Germinal center (tissue), 1 donor: ENCODE results near the gene FBL.

ENCODE experiments used
- DNase-seq: peaks from one replicate; pipeline ENCODE4 v3.0.0; 2012; ENCODE audit warnings: mixed read lengths, low spot score

The FBL gene

GRCh38 chr19:39842693-39843435 lies 3.3 kb downstream of the FBL start:
- no peak for DNase-seq

GRCh38 chr19:39841041-39841440 lies 5.1 kb downstream of the FBL start:
- DNase-seq = no peak

GRCh38 chr19:39840492-39840891 lies 5.7 kb downstream of the FBL start:
- no peak for DNase-seq

- no peak for DNase-seq
These were observed 6.4 kb downstream of the FBL start for GRCh38 chr19:39839678-39840327.

GRCh38 chr19:39838569-39838968 lies 7.6 kb downstream of the FBL start:
- no peak for DNase-seq

GRCh38 chr19:39837978-39838377 lies 8.2 kb downstream of the FBL start:
- no peak for DNase-seq

- DNase-seq = no peak
These were observed 11.8 kb downstream of the FBL start for GRCh38 chr19:39834287-39834841.

- peak; percentile 99 for DNase-seq
These were observed 12.5 kb downstream of the FBL start, which contains the start of gene DYRK1B for GRCh38 chr19:39833464-39834286. DYRK1B (minus strand) TSS chr19:39834162; CDS start chr19:39831867, 2,295 bp downstream.

- no peak for DNase-seq
These were observed 13.1 kb downstream of the FBL start for GRCh38 chr19:39833160-39833463.

- DNase-seq = no peak
These were observed 13.7 kb downstream of the FBL start for GRCh38 chr19:39832341-39833083.

GRCh38 chr19:39831679-39832078 lies 14.5 kb downstream of the FBL start:
- no peak for DNase-seq

- no peak for DNase-seq
These were observed 15.3 kb downstream of the FBL start for GRCh38 chr19:39830847-39831246.

- no peak for DNase-seq
These were observed 15.8 kb downstream of the FBL start for GRCh38 chr19:39830406-39830805.

GRCh38 chr19:39829702-39830275 lies 16.4 kb downstream of the FBL start:
- no peak for DNase-seq

- no peak for DNase-seq
These were observed 17.5 kb downstream of the FBL start for GRCh38 chr19:39828654-39829032.

GRCh38 chr19:39828015-39828653 lies 18.0 kb downstream of the FBL start:
- no peak for DNase-seq

- no peak for DNase-seq
These were observed 19.0 kb downstream of the FBL start for GRCh38 chr19:39827216-39827615.

GRCh38 chr19:39826311-39826945 lies 19.8 kb downstream of the FBL start:
- DNase-seq = no peak

GRCh38 chr19:39825531-39826076 lies 20.6 kb downstream of the FBL start:
- DNase-seq = no peak

GRCh38 chr19:39825093-39825463 lies 21.1 kb downstream of the FBL start:
- DNase-seq = no peak
